Measurements from ENCODE around the gene VAMP8. TPM values are rescaled to one million over a fixed set of nuclear protein-coding genes. Genes with fewer than 3 reads are reported as not detected.

The VAMP8 gene
- total RNA-seq, 1 donor from 2014 or later: 152 TPM

DNA sequence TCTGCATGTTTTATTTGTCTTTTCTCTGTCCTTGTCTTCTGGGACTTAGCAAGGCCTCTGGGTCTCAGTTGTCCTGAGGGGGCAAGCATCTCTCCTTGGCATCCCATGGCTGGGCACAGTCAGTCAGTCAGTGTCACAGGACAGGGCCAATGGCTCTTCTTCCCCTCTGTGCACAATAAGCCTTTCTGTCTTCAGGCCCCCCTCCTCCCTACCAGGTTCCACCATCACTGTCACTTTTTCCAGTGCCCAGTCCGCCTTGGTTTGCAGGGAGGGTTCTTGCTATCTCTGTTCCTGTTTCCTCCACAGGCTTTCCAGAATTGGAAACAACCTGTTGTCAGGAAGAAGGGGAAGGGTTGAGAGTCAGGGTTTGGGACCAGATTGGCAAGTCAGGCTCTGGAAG, 5.1 kb downstream of the VAMP8 start:
- DNase-seq (ENCODE audit: low read depth): no peak
- H3K4me3 ChIP-seq (ENCODE audit: low read depth, low read length): no peak overlapping the region
- TF ChIP-seq, protein P1, sequence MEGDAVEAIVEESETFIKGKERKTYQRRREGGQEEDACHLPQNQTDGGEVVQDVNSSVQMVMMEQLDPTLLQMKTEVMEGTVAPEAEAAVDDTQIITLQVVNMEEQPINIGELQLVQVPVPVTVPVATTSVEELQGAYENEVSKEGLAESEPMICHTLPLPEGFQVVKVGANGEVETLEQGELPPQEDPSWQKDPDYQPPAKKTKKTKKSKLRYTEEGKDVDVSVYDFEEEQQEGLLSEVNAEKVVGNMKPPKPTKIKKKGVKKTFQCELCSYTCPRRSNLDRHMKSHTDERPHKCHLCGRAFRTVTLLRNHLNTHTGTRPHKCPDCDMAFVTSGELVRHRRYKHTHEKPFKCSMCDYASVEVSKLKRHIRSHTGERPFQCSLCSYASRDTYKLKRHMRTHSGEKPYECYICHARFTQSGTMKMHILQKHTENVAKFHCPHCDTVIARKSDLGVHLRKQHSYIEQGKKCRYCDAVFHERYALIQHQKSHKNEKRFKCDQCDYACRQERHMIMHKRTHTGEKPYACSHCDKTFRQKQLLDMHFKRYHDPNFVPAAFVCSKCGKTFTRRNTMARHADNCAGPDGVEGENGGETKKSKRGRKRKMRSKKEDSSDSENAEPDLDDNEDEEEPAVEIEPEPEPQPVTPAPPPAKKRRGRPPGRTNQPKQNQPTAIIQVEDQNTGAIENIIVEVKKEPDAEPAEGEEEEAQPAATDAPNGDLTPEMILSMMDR (conservative IDR thresholded peaks at IDR 0.05; ENCODE audit: low read depth, low read length): no peak

DNA sequence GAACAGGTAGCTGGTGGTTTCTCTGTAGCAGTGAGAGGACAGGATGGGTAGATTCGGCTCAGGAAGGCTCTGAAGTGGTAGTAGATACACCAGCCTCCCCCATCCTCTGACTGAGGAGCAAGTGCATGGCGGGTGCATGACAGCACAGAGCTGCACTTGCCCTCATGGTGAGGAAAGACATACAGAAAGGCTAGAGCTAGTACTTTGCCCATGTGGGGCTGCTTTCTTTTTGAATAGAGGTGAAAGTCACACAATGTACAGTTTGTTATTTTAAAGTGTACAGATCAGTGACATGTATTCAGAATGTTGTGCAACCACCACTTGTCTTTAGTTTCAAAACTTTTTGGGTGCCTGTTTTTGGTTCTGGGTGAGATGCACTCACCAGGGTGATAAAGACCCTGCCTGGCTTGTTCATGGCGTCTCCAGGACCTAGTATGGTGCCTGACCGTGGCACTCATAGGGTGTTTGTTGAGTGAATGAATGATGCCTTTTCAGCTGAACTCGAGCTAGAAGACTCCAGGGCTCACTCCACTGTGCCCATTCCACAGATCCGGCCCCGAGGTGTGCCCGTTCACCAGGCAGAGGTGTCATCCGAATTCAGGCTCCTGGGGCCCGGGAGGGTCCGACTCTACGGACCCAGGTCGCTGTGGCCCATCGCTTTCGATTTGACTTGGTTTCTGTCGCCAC, 6.4 kb downstream of the VAMP8 start:
- H3K4me3 ChIP-seq (ENCODE audit: low read depth, low read length): peak overlapping the region; percentile 54
- DNase-seq (ENCODE audit: low read depth): no peak
- TF ChIP-seq, protein P1 (conservative IDR thresholded peaks at IDR 0.05; ENCODE audit: low read depth, low read length): no peak

DNA sequence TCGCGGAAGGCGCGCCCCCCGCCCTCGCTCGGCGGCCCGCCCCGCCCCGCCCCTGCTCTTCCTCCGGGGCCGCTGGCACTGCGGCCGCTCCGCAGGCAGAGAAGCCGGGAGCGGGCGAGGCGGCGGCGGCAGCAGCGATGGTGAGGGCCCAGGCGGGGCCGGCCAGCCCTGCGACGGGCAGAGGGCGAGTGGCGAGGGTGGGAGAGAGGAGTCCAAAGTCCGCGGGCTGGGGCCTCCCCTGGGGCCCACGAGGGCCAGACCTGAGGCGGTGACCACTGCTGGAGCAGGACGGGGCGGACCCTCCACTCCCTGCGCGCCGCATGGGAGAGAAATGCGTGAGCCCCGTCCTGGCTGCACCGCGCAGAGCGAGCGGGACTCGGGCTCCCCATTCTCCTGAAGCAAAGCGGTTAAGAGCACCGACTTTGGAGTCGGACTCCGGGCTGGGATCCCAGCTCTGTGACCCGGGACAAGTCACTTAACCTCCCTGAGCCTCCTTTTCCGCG, 7.0 kb downstream of the VAMP8 start, which contains the start of gene VAMP5:
VAMP5 (plus strand) TSS at position 78 of the 503 bp plus-strand sequence; CDS start at position 138, 60 bp downstream.
- TF ChIP-seq, protein P1 (conservative IDR thresholded peaks at IDR 0.05; ENCODE audit: low read depth, low read length): no peak
- DNase-seq (ENCODE audit: low read depth): no peak
- H3K4me3 ChIP-seq (ENCODE audit: low read depth, low read length): peak within 1 kb of the TSS; percentile 54

DNA sequence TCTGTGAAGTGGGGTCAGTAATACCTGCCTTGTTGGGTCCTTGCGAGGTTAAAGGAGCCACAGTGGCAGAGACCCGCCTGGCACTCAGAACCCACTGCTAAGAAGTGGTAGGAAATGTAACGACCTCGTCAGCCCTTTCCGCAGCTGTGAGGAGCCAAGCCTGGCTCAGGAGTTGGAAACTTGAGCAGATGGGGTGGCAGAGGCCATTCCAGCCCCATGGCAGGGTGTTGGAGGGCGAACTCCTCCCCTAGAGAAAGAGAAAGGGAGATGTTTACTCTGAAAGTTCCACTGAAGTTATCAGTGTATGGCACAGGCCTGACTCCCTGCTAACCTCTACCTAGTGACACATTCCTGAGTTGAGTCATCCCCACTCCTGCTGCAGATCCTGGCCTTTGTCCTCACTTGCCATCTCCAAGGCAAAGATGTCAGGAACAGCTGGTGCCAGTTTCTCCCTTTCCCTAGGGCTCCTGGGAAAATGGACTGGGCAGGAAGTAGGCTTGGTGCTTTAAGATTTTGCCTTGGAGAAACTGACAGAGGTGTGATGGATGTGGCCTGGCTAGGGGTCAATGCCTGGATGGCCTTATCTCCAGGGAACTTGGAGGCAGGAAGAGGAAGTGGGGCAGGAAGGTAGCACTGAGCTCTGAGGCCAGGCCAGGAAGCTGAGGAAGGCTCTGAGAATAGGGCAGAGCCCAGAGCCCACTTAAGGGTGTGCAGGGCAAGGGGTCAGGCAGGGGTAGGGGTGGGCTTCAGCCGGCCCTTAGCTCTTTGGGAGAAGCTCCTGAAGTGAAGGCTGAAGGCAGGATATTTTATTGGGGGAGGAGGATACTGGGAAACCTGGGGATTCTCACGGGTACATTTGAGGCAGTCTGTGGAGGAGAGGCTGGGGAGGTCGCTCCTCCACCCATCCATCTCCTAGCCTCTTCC, 7.7 kb downstream of the VAMP8 start:
- peak overlapping the region; percentile 54 for H3K4me3 ChIP-seq (ENCODE audit: low read depth, low read length)
- TF ChIP-seq, protein P1 (conservative IDR thresholded peaks at IDR 0.05; ENCODE audit: low read depth, low read length): no peak
- DNase-seq (ENCODE audit: low read depth): no peak

DNA sequence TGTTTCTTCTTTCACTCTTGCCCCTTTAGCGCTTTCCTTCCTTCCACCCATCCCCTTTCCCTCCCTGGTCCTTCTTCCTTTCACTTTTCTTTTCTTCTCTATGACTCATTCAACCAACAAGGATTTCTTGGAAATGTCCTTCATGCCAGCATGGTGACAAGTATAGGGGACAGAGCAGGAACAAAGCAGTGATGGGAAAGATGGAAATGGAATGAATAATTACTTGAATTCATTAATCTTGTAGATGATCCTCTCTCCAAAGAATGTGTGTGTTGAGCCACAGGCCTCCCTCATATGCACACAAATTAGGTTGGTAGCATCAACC, 8.4 kb downstream of the VAMP8 start:
- TF ChIP-seq, protein P1 (conservative IDR thresholded peaks at IDR 0.05; ENCODE audit: low read depth, low read length): no peak
- no peak overlapping the region for H3K4me3 ChIP-seq (ENCODE audit: low read depth, low read length)
- DNase-seq (ENCODE audit: low read depth): no peak

DNA sequence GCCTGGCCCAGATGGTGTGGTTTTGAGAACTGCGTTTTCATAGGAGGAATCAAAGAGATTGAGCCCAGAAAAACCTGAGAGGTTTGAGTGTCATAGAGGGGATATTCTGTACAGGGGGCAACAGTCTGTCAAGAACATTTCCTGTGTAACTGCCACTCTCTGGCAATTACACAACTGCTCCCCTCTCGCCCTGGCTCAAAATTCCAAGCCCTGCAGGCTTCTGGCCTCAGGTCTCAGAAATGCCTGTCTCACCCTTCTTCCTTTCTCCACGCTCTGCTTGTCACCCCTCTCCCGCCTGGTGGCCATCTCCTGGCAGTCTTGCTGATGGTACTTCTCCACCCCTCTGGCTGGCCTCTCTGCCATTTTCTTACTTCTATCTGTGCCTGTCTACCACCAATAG, 10.8 kb downstream of the VAMP8 start:
- no peak overlapping the region for H3K4me3 ChIP-seq (ENCODE audit: low read depth, low read length)
- no peak for DNase-seq (ENCODE audit: low read depth)
- TF ChIP-seq, protein P1 (conservative IDR thresholded peaks at IDR 0.05; ENCODE audit: low read depth, low read length): no peak
